ENCODE measurements around the gene EIPR1.

- TF ChIP-seq, protein P1, sequence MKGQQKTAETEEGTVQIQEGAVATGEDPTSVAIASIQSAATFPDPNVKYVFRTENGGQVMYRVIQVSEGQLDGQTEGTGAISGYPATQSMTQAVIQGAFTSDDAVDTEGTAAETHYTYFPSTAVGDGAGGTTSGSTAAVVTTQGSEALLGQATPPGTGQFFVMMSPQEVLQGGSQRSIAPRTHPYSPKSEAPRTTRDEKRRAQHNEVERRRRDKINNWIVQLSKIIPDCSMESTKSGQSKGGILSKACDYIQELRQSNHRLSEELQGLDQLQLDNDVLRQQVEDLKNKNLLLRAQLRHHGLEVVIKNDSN (CRISPR knock-in tag; IDR thresholded peaks at IDR 0.05), result no peak
- no peak for TF ChIP-seq TEAD4 (CRISPR knock-in tag; IDR thresholded peaks at IDR 0.05)
- TF ChIP-seq PRDM15 (CRISPR knock-in tag; IDR thresholded peaks at IDR 0.05), result no peak
- TF ChIP-seq, protein P2, sequence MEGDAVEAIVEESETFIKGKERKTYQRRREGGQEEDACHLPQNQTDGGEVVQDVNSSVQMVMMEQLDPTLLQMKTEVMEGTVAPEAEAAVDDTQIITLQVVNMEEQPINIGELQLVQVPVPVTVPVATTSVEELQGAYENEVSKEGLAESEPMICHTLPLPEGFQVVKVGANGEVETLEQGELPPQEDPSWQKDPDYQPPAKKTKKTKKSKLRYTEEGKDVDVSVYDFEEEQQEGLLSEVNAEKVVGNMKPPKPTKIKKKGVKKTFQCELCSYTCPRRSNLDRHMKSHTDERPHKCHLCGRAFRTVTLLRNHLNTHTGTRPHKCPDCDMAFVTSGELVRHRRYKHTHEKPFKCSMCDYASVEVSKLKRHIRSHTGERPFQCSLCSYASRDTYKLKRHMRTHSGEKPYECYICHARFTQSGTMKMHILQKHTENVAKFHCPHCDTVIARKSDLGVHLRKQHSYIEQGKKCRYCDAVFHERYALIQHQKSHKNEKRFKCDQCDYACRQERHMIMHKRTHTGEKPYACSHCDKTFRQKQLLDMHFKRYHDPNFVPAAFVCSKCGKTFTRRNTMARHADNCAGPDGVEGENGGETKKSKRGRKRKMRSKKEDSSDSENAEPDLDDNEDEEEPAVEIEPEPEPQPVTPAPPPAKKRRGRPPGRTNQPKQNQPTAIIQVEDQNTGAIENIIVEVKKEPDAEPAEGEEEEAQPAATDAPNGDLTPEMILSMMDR (IDR thresholded peaks at IDR 0.05), result no peak
- no peak for TF ChIP-seq MAX (CRISPR knock-in tag; IDR thresholded peaks at IDR 0.05)
- no peak for TF ChIP-seq CBFB (CRISPR knock-in tag; IDR thresholded peaks at IDR 0.05; ENCODE audit: low read depth)
Observed at GRCh38 chr2:3189076-3189591, 188.5 kb downstream of the EIPR1 start.
